T follicular helper cell (primary cell): ENCODE data around the gene ACADS.

Source experiments
- DNase-seq: peaks from one replicate; pipeline ENCODE4 v3.0.0-alpha.2; 2020; ENCODE audit warnings: low read depth

The ACADS gene

DNA sequence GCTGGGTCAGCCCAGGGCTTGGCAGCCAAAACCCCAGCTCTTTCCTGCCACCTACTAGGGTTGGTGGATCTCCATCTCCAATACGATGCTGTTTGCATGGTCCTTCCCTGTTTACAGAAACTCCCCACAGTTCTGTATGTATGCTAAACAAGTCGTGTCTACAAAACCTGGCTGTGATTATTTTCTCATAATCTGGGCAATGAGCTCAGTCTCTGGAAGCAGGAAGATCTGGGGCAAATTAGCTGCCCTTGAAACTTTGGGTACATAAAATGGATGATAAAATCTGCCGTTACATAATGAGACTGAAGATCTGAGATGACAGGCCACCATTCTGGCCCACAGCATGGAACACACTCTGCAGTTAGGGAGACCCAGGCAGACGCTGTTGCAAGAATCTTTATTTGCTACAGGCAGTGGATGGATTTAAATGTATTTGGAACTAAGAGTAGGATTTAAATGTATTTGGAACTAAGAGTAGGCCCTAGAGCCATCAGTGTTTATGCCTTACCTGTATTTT lies 31.7 kb downstream of the ACADS start:
- DNase-seq: no peak

DNA sequence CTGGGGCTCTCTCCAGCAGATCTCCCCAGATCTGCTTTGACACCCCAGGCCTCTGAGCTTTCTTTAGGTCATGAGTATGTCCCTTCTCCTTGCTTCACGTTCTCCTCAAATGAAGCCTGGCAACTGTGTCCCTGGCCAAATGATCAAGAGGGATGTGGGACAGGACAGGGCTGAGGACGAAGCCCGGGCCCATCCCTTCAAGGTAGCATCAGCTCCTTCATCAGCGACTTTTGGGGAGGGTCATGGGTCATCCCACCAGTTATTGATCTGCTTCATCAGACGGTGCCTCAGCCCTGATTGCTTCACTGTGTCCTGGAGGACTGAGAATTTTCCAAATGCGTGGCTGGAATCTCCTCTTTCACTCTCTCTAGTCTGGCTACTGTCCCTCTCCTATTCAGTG lies 32.3 kb downstream of the ACADS start:
- DNase-seq: no peak

- DNase-seq: no peak
Measured at GRCh38 chr12:120758798-120759590, 33.4 kb downstream of the ACADS start.

DNA sequence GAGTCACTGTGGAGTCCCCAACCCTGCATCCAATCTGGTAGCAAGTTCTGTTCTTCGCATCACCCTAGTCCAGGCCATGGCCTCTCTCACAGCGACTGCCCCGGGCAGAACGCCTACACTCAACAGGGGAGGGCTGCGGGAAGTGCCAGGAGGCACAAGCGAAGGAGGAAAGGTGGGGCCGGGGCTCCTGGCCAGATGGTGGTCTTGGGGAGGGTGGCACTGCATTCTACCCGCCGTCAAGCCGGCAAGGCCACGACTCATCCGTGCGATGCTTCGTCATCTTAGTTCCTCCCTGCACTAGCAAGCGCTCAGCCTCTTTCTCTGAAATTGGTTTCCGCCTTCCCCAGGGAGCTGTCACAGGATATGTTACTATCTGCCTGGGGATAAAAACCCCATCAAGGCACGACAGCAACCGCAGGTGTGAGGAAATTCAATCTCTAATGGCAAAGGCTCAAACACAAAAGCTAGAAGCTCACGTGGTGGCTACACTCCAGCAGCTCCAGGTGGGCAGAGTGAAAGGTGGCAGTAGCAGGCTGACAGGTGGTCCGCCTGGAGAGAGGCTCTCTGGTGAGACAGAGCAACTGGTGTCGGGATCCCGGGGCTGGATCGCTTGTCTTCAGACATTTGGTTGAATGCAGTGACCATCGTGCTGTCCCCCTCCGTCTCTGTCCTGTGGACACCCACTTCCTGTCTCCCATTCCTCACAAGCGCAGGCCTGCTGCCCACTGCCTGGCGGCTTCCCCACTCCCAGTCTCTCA lies 34.1 kb downstream of the ACADS start:
- no peak for DNase-seq

DNA sequence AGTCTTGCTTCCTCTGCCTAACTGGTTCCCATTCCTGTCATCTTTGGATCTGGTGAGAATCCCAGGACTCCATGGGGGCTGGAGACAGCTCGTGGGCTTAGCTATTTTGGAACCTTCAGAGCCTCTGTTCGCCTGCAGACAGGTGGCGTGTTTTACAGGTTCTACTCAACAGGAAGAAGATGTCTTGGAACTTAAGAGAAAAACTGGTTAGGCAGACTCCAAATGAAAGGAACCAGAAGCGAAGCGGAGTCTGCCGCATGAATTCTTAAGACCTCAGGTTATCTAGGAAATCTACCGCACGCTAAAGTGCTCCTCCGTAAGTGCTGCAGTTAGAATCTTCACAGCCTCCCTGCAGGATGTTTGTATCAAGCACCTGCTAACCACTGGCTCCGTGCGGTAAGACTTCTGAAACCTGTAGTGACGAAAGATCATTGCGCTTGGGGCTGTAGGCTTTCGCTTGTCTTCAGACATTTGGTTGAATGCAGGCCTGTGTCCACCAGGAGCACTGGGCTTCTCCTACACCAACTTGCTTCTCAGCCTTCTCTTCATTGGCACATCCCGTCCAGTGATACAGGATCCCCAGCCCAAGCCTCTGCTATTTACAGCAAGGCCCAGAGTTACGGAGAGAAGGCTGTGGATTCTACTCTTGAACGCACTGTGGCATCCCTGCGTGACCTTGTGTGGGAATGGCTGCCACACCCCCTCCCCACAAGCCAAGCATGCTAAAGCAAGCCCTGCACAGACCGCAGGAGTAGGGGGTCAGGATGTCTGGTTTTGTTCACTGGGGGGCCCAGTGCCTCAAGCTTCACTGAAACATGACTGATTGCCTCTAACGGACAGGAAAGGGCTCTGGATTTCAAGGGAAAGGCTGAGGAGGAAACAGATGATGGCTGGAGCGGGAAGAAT lies 35.0 kb downstream of the ACADS start:
- DNase-seq: no peak

GRCh38 chr12:120761519-120761934 lies 35.9 kb downstream of the ACADS start:
- no peak for DNase-seq

- DNase-seq: no peak
Measured at GRCh38 chr12:120762086-120762485, 36.5 kb downstream of the ACADS start.

DNA sequence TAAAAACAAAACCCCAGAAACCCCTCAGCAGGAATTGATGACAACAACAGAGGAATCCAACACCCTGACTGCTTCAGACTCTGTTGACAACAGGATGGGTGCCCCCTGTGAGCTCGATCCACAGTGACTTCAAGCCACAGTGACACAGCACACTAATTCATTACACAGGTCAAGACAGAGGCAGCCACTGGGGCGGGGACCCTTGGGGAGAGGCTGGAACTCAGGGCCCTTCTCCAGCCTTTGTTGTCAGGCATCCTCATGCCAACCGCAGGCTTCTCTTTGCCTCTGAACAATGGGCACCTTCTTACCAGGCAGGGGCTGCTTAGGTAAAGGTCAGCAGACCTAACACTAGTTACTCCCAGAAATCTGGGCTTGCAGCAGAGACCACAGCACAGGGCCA lies 37.6 kb downstream of the ACADS start:
- no peak for DNase-seq

DNA sequence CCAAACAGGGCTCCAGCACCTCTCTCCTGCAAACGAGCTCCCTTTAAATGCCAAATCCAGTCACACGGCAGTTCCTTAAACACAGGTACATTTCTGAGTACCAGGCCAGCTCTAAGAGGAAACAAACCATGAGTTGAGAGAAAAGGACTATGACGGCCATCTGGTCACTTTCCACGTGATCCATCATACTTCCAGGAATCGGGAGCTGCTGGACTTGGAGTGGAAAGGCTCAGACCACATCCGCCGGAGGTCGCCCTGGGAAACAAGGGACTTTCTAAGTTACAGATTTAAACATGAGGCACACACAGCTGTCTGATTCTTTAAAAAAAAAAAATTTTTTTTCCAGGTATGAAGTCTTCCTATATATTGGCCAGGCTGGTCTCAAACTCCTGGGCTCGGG lies 39.2 kb downstream of the ACADS start:
- no peak for DNase-seq

- DNase-seq: no peak
Measured at GRCh38 chr12:120766566-120766965, 40.9 kb downstream of the ACADS start.

DNA sequence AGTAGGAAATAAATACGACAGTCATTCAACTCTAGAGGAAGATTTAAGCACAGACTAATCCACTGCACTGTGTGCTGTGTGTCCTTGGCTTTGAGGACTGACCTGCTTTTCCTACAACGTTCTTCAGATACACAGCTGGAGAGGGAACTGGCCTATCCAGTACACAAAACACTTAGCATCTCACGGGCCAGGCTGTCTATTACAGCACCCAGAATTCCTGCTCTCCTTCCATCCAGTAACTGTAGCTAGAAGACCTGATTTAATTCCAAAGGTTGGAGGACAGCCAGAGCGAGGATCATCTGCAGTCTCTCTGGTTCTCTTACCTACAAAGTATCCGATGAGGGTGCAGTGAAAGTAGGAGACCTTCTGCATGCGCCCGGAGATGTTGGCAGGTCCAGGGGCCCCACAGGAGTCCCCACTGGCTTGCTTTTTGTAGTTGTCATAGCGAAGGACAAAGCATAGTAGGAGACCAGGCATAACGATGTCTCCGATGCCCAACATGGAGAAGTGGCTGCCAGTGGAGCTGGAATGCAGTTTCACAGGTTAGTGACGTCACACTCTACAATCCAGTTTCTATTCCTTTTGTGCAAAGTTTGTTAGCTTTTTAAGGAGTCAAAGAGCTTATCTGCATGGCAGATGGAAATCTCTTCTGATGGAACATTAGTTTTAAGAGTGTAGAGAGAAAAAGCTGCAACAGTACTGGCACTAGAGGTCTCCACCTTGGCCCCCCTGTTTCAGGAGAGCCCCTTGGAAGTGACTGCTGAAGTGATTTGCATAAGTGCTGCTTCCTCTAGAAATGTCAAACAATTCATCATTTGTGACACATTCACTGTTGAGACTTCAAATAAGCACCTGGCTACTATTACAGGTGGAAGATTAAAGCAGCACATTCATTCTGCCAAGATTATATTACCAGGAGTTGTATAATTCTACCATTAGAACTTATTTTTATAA lies 41.7 kb downstream of the ACADS start:
- DNase-seq: no peak

GRCh38 chr12:120771097-120771496 lies 45.5 kb downstream of the ACADS start:
- DNase-seq: no peak

DNA sequence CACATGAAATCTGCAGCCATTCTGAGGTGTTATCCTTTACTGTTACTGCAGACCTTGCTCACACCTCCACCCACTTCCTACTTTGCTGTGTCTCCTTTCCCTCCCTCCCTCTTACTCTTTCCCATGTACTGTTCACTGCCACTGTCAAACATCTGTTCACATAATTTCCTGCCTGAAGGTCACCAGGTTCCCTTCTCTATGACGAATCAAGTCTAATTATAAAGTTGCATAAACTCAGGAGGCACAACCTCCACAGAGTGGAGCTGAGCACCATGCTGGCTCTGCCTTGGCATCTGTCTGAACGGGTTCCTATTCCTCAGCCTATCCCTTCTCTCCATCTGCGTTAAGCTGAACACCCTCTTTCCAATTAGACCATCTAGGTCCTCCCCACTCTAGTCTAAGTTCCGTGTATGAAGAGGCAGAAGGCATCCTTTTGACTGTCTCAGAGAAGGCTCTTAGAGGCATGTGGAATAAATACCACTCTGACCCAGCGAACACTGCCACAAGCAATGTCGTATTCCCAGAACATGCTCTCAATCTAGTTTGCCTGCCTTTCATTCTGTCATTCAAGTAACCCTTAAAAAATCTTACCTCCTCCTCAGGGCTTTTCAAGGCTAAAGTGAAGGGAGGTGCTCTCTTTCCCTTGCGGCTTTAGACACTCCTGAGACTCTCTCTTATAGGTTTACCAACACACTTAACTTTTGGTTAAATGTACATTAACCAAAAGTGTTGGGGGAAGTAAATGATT lies 48.7 kb downstream of the ACADS start:
- DNase-seq: no peak

DNA sequence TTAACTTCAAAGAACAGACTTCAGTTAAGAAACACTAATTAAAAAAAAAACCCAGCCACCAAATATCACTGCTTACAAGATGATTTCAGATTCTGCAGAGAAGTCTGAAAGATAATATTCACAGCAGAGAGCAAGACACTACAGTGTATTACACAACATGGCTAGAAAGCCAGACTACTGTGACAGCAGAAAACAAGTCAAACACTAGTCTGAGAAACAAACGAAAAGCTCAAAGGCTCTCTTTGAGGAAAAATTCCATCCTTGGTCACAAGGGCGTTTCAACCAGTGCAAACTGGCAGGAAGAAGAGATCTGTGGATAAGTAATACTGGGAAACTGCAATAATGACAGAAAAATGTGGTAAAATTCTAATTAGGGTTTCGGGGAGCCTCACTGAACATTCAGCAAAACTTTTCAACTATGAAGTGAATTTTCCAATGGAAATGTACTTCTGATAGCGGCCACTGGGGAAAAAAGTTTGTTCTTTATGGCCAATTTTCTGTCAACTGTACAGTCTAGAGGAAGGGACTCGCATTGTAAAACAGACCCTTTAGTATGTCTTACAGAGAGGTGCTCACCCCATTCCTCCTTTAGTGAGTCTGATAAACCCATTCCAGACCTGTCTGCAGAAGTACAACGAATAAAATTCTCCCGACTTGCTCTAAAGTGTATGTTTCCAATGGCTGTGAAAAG lies 50.4 kb downstream of the ACADS start:
- no peak for DNase-seq

GRCh38 chr12:120783197-120783596 lies 57.6 kb downstream of the ACADS start:
- DNase-seq: no peak

DNA sequence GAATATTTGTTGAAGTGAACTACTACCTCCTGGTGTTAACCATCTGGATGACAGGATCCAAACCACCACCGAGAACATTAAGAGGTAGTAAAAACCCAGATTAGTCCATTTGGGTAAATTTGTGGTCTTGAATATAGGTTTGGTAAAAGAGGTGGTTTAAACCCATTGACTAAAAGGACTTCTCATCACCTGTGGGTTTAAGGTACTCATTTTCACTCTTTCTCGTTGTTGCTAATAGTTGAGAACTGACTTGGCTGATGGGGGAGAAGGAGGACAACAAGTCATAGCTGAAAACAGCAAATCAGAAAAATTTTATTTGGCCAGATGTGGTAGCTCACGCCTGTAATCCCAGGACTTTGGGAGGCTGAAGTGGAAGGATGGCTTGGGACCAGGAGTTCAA lies 59.2 kb downstream of the ACADS start:
- DNase-seq: no peak

DNA sequence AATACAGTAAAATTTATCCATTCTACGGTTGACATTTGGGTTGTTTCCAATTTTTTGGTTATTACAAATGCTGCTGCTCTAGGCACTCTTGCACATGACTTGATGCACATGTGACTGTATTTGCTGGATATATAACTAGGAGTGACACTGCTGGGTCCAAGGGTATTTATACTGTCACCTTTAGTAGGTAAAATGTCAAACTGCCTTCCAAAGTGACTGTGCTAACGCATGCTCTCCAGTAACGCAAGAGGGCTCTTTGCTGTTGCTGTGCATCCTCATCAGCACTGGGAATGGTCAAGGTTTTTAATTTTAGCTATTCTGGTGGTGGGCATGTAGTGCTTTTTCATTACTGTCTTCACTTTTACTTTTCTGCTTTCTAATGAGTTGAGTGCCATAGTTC lies 62.3 kb downstream of the ACADS start:
- no peak for DNase-seq
